Liver (tissue), 9 donors: ENCODE data around the gene GRIK2. TPM values are rescaled to one million over a fixed set of nuclear protein-coding genes. Genes with fewer than 3 reads are reported as not detected.

Experiments
- DNase-seq: peaks from one replicate; pipeline ENCODE4 v3.0.0-alpha.2; 2017; ENCODE audit warnings: low spot score
- H3K27ac ChIP-seq, 2 donors: one replicate each; pipeline ENCODE4 v1.7.0; 2013; ENCODE audit warnings: inconsistent platforms in 2 of 2, low read length in 2 of 2, control low read depth in 1 of 2, low read depth in 1 of 2, mild to moderate bottlenecking in 1 of 2
- H3K27me3 ChIP-seq, 4 donors: one replicate each; pipeline versions ENCODE4 v1.6.1 to v1.7.0; 2013; ENCODE audit warnings: low read length in 3 of 4, inconsistent platforms in 1 of 4, mild to moderate bottlenecking in 1 of 4, moderate library complexity in 1 of 4; ENCODE audit not compliant: control insufficient read depth in 4 of 4, insufficient read depth in 4 of 4
- H3K36me3 ChIP-seq, 4 donors: one replicate each; pipeline versions ENCODE4 v1.6.1 to v1.7.0; 2013; ENCODE audit warnings: low read length in 3 of 4, mild to moderate bottlenecking in 3 of 4, low read depth in 1 of 4, moderate library complexity in 1 of 4; ENCODE audit not compliant: control insufficient read depth in 4 of 4, insufficient read depth in 3 of 4
- H3K4me1 ChIP-seq, 4 donors: one replicate each; pipeline versions ENCODE4 v1.6.1 to v1.7.0; 2013; ENCODE audit warnings: low read length in 3 of 4, mild to moderate bottlenecking in 3 of 4, moderate library complexity in 1 of 4; ENCODE audit not compliant: control insufficient read depth in 4 of 4, insufficient read depth in 4 of 4
- H3K4me3 ChIP-seq, 3 donors: one replicate each; pipeline versions ENCODE4 v1.6.1 to v1.7.0; 2013; ENCODE audit warnings: low read length in 3 of 3, control low read depth in 1 of 3, low read depth in 1 of 3, mild to moderate bottlenecking in 1 of 3
- H3K9ac ChIP-seq, 2 donors: one replicate each; pipeline ENCODE4 v1.7.0; 2013; ENCODE audit warnings: low read length in 2 of 2, mild to moderate bottlenecking in 2 of 2, moderate library complexity in 2 of 2, control low read depth in 1 of 2, low read depth in 1 of 2
- H3K9me3 ChIP-seq, 4 donors: one replicate each; pipeline versions ENCODE4 v1.6.1 to v1.7.0; 2013; ENCODE audit warnings: low read length in 3 of 4; ENCODE audit not compliant: control insufficient read depth in 4 of 4
- EGR1 ChIP-seq, 2 donors: IDR thresholded peaks; 2 replicates each; pipeline ENCODE4 v1.6.1; 2016 to 2018; ENCODE audit warnings: antibody characterized with exemption in 2 of 2, low read depth in 2 of 2
- FOXA1 ChIP-seq: IDR thresholded peaks from 2 replicates; pipeline ENCODE4 v1.6.1; 2016; ENCODE audit warnings: antibody characterized with exemption
- FOXA2 ChIP-seq: IDR thresholded peaks from 2 replicates; pipeline ENCODE4 v1.6.1; 2016; ENCODE audit warnings: antibody characterized with exemption
- GABPA ChIP-seq, 2 donors: IDR thresholded peaks in 1 of 2; conservative IDR thresholded peaks in 1 of 2; 2 replicates each; pipeline ENCODE4 v1.6.1; 2016; ENCODE audit warnings: antibody characterized with exemption in 2 of 2, mild to moderate bottlenecking in 1 of 2, moderate library complexity in 1 of 2
- HNF4A ChIP-seq, 2 donors: conservative IDR thresholded peaks; 2 replicates each; pipeline ENCODE4 v1.6.1; 2016; ENCODE audit warnings: antibody characterized with exemption in 2 of 2, mild to moderate bottlenecking in 2 of 2
- HNF4G ChIP-seq: IDR thresholded peaks from 2 replicates; pipeline ENCODE4 v1.6.1; 2016; ENCODE audit warnings: antibody characterized with exemption
- JUND ChIP-seq, 2 donors: IDR thresholded peaks; 2 replicates each; pipeline ENCODE4 v1.6.1; 2016; ENCODE audit warnings: antibody characterized with exemption in 2 of 2
- NR2F2 ChIP-seq: IDR thresholded peaks from 2 replicates; pipeline ENCODE4 v1.6.1; 2016; ENCODE audit warnings: antibody characterized with exemption
- RAD21 ChIP-seq, 2 donors: IDR thresholded peaks; 2 replicates each; pipeline ENCODE4 v1.6.1; 2016; ENCODE audit warnings: antibody characterized with exemption in 2 of 2, mild to moderate bottlenecking in 2 of 2
- RXRA ChIP-seq, 2 donors: IDR thresholded peaks; 2 replicates each; pipeline ENCODE4 v1.6.1; 2017 to 2018; ENCODE audit warnings: antibody characterized with exemption in 2 of 2, mild to moderate bottlenecking in 1 of 2
- SP1 ChIP-seq: IDR thresholded peaks from 2 replicates; pipeline ENCODE4 v1.6.1; 2018; ENCODE audit warnings: antibody characterized with exemption, mild to moderate bottlenecking
- TAF1 ChIP-seq: conservative IDR thresholded peaks from 2 replicates; pipeline ENCODE4 v1.6.1; 2016; ENCODE audit warnings: antibody characterized with exemption, mild to moderate bottlenecking
- YY1 ChIP-seq: IDR thresholded peaks from 2 replicates; pipeline ENCODE4 v1.6.1; 2016; ENCODE audit warnings: antibody characterized with exemption, mild to moderate bottlenecking
- WGBS: extraction: QIAGEN DNeasy Blood & Tissue Kit; methylation state at CpG from one replicate; pipeline ENCODE4 v1.1.7; 2013; 5-methylcytosine and 5-hydroxymethylcytosine counted together
- polyA plus RNA-seq, 2 donors: library from polyadenylated mRNA; stranded (reverse) in 1 of 2; unstranded in 1 of 2; fragments of 200-250 nt in 1 of 2; fragments of >200 nt in 1 of 2; fragmentation: Nextera tagmentation in 1 of 2; extraction: Ambion mirVana in 1 of 2; gene quantifications; one replicate each; pipeline versions ENCODE4 v1.2.1 to v1.2.3, GENCODE V29; 2013 to 2015
- total RNA-seq, 2 donors: library from RNA; depleted of rRNA; stranded (reverse); fragments of >200 nt; gene quantifications; one replicate each; pipeline ENCODE4 v1.2.3, GENCODE V29; 2014
- TF ChIP-seq, protein P1 (sequence below): IDR thresholded peaks from 2 replicates; pipeline ENCODE4 v1.6.1; 2016; ENCODE audit warnings: antibody characterized with exemption
- TF ChIP-seq, protein P2 (sequence below): IDR thresholded peaks from 2 replicates; pipeline ENCODE4 v1.6.1; 2016; ENCODE audit warnings: antibody characterized with exemption
- TF ChIP-seq, protein P3 (sequence below): fragments of 150-350 bp; IDR thresholded peaks from 2 replicates; pipeline ENCODE4 v1.5.1; 2017; ENCODE audit warnings: improper control_type of control experiment, low read depth, low read length; ENCODE audit not compliant: missing input control
- TF ChIP-seq, protein P4 (sequence below): IDR thresholded peaks from 2 replicates; pipeline ENCODE4 v1.6.1; 2016; ENCODE audit warnings: antibody characterized with exemption
- TF ChIP-seq, protein P5 (sequence below): IDR thresholded peaks from 2 replicates; pipeline ENCODE4 v1.6.1; 2016; ENCODE audit warnings: antibody characterized with exemption, mild to moderate bottlenecking
- donor health status: healthy.
- donor health status: healthy.
- donor health status: healthy.
- donor health status: healthy.
- donor health status: healthy.

The GRIK2 gene
- total and polyA plus RNA-seq, 4 donors: 0.02 to 0.17 (median 0.05) TPM

DNA sequence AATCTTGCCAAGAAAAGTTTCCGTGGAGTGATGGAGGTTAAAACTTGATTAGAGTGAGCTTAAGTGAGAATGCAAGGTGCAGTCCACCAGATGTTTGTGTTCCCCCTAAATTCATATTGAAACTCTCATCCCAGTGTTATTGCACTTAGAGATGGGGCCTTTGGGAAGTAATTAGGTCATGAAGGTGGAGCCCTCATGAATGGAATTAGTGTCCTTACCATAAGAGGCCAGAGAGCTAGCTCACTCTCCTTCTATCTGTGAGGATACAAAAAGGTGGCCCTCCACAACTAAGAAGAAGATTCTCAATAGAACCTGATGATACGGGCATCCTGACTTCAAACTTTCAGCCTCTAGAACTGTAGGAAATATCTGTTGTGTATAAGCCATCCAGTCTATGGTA, 258.6 kb downstream of the GRIK2 start:
- Histone ChIP-seq H3K36me3 (no peaks in the 10 kb centered on the region), H3K9ac (no peak overlapping the region), H3K27ac (no peak overlapping the region), H3K9me3 (peaks cover 0 to 2% (median 0%) of the 10 kb centered on the region in 4 donors), H3K4me1 (no peaks in the 10 kb centered on the region), H3K27me3 (no peaks in the 10 kb centered on the region), H3K4me3 (no peak overlapping the region)
- no peak for DNase-seq
- TF ChIP-seq SP1 (no peak), JUND (IDR thresholded peaks at IDR 0.05) (no peak), GABPA (IDR thresholded peaks at IDR 0.05 in 1 of 2, conservative IDR thresholded peaks at IDR 0.05 in 1 of 2) (no peak), NR2F2 (no peak), FOXA1 (no peak), RAD21 (IDR thresholded peaks at IDR 0.05) (no peak), FOXA2 (no peak), EGR1 (IDR thresholded peaks at IDR 0.05; ENCODE audit: low read depth in 2 of 2) (no peak)
- TF ChIP-seq, protein P1, sequence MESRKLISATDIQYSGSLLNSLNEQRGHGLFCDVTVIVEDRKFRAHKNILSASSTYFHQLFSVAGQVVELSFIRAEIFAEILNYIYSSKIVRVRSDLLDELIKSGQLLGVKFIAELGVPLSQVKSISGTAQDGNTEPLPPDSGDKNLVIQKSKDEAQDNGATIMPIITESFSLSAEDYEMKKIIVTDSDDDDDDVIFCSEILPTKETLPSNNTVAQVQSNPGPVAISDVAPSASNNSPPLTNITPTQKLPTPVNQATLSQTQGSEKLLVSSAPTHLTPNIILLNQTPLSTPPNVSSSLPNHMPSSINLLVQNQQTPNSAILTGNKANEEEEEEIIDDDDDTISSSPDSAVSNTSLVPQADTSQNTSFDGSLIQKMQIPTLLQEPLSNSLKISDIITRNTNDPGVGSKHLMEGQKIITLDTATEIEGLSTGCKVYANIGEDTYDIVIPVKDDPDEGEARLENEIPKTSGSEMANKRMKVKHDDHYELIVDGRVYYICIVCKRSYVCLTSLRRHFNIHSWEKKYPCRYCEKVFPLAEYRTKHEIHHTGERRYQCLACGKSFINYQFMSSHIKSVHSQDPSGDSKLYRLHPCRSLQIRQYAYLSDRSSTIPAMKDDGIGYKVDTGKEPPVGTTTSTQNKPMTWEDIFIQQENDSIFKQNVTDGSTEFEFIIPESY: no peak
- TF ChIP-seq, protein P2, sequence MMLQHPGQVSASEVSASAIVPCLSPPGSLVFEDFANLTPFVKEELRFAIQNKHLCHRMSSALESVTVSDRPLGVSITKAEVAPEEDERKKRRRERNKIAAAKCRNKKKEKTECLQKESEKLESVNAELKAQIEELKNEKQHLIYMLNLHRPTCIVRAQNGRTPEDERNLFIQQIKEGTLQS: no peak
- TF ChIP-seq, protein P3, sequence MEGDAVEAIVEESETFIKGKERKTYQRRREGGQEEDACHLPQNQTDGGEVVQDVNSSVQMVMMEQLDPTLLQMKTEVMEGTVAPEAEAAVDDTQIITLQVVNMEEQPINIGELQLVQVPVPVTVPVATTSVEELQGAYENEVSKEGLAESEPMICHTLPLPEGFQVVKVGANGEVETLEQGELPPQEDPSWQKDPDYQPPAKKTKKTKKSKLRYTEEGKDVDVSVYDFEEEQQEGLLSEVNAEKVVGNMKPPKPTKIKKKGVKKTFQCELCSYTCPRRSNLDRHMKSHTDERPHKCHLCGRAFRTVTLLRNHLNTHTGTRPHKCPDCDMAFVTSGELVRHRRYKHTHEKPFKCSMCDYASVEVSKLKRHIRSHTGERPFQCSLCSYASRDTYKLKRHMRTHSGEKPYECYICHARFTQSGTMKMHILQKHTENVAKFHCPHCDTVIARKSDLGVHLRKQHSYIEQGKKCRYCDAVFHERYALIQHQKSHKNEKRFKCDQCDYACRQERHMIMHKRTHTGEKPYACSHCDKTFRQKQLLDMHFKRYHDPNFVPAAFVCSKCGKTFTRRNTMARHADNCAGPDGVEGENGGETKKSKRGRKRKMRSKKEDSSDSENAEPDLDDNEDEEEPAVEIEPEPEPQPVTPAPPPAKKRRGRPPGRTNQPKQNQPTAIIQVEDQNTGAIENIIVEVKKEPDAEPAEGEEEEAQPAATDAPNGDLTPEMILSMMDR: no peak
- TF ChIP-seq, protein P4, sequence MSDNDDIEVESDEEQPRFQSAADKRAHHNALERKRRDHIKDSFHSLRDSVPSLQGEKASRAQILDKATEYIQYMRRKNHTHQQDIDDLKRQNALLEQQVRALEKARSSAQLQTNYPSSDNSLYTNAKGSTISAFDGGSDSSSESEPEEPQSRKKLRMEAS: no peak
- TF ChIP-seq, protein P5, sequence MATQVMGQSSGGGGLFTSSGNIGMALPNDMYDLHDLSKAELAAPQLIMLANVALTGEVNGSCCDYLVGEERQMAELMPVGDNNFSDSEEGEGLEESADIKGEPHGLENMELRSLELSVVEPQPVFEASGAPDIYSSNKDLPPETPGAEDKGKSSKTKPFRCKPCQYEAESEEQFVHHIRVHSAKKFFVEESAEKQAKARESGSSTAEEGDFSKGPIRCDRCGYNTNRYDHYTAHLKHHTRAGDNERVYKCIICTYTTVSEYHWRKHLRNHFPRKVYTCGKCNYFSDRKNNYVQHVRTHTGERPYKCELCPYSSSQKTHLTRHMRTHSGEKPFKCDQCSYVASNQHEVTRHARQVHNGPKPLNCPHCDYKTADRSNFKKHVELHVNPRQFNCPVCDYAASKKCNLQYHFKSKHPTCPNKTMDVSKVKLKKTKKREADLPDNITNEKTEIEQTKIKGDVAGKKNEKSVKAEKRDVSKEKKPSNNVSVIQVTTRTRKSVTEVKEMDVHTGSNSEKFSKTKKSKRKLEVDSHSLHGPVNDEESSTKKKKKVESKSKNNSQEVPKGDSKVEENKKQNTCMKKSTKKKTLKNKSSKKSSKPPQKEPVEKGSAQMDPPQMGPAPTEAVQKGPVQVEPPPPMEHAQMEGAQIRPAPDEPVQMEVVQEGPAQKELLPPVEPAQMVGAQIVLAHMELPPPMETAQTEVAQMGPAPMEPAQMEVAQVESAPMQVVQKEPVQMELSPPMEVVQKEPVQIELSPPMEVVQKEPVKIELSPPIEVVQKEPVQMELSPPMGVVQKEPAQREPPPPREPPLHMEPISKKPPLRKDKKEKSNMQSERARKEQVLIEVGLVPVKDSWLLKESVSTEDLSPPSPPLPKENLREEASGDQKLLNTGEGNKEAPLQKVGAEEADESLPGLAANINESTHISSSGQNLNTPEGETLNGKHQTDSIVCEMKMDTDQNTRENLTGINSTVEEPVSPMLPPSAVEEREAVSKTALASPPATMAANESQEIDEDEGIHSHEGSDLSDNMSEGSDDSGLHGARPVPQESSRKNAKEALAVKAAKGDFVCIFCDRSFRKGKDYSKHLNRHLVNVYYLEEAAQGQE: no peak
- 88% methylated on average over 2 of the region's 2 CpGs for WGBS

DNA sequence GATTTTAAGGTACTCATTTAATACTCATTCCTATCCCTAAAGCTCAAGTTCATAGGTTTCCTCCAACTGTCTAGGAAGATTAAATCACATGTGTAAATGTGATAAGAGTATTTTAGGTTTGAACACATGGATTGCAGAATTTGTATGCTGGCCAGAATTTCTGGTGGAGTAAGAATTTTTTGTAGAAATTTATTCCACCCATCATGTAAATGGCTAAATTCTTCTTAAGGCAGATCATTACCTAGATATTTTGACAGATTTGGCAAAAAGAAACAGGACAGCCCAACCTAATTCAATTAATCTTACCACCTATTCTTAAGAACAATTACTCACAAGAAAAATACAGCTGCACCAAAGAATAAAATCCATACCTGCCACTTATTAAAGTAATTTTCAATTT, 261.6 kb downstream of the GRIK2 start:
- no peak overlapping the region for H3K9ac ChIP-seq
- peaks cover 0 to 2% (median 0%) of the 10 kb centered on the region in 4 donors for H3K9me3 ChIP-seq
- no peaks in the 10 kb centered on the region for H3K27me3 ChIP-seq
- no peak overlapping the region for H3K27ac ChIP-seq
- DNase-seq: no peak
- H3K36me3 ChIP-seq: no peaks in the 10 kb centered on the region
- H3K4me1 ChIP-seq: no peaks in the 10 kb centered on the region
- H3K4me3 ChIP-seq: no peak overlapping the region
- TF ChIP-seq, protein P2: no peak
- TF ChIP-seq FOXA1: no peak
- no peak for TF ChIP-seq RXRA (IDR thresholded peaks at IDR 0.05)
- no peak for TF ChIP-seq TAF1
- no peak for TF ChIP-seq NR2F2
- TF ChIP-seq, protein P1: no peak
- TF ChIP-seq, protein P5: no peak
- no peak for TF ChIP-seq HNF4A (conservative IDR thresholded peaks at IDR 0.05)
- TF ChIP-seq, protein P4: no peak
- TF ChIP-seq GABPA (IDR thresholded peaks at IDR 0.05 in 1 of 2, conservative IDR thresholded peaks at IDR 0.05 in 1 of 2): no peak
- no peak for TF ChIP-seq FOXA2
- TF ChIP-seq HNF4G: no peak
- no peak for TF ChIP-seq JUND (IDR thresholded peaks at IDR 0.05)
- TF ChIP-seq YY1: no peak
